A204.1 (cell line): ENCODE measurements around the gene SLC22A23.
"Not testable (repeated sequence)": the region's sequence is repeated elsewhere in the genome, so short reads cannot be mapped to it uniquely, and the experiment has no call there.

ENCODE experiments used
- FAIRE-seq: peaks from 2 replicates; lab custom pipeline; 2012; peaks lifted over from hg19 to GRCh38; lab: Jason Lieb, UNC

SLC22A23 gene

DNA sequence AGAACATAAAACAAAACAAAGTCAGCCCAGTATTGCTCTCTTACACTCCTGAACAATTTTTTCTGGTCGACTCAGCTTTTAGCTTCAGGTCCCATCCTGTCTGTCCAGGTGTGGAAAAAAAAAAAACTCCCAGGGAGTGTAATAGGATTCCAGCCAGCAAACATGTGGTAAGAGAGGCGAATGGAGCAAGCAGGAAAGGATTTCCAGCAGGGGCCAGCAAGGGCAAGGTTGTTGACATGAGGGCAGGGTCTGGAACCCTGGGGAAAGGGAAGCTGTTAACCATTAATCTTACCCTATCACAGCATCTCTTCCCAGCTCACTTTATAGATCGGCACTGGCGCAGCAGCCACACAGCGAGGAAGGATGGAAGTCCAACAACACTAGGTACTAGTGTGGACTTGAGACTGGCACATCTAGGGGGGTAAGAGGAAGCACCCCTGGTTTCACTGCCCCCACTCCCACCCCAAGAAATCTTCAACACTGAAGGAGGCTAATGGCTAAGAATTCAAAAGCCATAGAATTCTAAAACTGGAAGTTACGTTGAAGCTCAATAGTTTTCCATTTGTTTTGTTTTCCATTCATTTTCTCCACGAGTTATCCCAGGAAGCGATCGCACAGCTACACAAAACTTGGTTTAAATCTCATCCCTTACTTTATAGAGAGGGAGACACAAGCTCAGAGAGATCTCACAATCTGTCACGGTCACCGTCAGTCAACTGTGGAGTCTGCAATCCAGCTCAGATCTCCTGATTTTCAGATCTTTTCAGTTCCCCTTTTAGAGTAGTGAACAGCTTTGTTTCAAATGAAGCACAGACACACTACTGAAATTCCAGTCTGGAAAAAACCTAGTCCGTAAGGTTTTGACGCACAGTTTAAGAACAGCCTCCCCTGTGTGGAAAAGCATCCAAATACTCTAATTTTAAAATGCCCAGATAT, 53.3 kb downstream of the SLC22A23 start:
- no peak for FAIRE-seq

DNA sequence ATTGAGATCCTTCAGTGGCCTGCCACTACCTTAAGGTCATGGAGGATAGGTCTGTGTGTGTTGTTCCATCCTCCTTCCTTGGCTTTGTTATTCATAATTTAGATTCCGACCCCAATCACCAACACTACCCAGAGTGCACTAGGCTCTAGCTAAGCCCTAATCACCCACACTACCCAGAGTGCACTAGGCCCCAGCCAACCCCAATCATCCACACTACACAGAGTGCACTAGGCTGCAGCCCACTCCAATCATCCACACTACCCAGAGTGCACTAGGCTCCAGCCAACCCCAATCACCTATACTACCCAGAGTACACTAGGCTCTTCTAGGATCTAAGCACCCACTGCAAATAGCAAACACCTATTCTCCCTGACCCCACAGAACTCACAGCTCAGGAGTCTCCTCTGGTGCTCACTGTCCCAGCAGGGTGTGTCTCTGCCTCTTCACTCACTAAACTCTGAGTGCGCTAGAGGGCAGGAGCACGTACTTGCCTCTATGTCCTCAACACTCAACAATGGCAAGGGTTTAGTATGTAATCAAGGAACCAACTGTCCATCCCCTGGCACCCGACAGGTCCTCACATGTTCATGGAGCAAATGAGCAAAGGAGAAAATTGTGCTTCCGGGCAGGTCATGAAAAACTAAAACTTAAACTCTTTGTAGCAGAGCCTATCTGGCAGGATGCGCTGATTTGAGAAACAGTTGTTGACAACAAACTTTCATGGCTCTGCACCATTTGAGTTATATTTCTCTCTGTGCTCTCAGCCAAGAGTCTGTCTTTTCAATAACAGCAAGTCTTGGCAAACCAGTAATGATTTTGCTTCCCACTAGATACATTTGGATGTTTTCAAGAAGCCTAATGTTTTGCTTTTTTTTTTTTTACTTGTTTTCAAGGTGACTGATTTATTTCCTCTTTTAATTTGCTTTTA, 54.3 kb downstream of the SLC22A23 start:
- FAIRE-seq, result no peak

- FAIRE-seq, result no peak
Observed at GRCh38 chr6:3400162-3400561, 56.7 kb downstream of the SLC22A23 start.

DNA sequence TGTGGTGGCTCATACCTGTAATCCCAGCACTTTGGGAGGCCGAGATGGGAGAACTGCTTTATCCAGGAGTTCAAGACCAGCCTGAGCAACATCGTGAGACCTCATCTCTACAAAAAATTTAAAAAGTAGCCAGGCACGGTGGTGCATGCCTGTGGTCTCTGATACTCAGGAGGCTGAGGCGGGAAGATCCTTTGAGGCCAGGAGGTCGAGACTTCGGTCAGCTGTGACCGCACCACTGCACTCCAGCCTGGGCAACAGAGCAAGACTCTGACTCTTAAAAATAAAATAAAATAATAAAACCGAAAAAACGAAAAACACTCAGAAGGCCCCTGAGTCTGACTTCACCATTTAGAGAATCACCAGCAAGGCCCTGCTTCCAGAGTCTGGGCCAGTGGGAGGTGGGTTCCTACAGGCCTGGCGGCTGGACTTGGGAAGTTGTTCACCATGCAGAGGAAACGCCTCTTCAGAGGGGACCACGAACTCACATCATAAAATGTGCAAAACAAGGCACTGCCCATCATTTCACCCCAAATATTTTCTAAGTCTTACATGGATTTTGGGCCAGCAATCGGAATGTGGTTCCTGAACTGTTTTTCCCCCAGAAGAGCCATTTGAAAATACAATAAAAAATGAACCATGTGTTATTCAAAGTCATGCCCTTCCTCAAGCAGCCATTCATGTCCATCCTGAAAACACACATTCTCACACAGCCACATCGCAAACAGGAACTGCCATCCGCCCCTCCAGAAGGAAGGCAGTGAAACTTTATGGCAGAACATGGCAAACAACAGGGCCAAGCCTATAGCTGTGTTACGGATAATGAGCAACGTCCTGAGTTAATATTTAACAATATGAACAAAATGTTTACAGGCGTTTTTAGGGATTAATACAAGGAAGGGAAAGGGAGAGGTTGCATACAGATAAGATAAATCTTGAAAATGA, 57.8 kb downstream of the SLC22A23 start:
- no peak for FAIRE-seq

GRCh38 chr6:3398165-3398562, 58.7 kb downstream of the SLC22A23 start:
- no peak for FAIRE-seq

DNA sequence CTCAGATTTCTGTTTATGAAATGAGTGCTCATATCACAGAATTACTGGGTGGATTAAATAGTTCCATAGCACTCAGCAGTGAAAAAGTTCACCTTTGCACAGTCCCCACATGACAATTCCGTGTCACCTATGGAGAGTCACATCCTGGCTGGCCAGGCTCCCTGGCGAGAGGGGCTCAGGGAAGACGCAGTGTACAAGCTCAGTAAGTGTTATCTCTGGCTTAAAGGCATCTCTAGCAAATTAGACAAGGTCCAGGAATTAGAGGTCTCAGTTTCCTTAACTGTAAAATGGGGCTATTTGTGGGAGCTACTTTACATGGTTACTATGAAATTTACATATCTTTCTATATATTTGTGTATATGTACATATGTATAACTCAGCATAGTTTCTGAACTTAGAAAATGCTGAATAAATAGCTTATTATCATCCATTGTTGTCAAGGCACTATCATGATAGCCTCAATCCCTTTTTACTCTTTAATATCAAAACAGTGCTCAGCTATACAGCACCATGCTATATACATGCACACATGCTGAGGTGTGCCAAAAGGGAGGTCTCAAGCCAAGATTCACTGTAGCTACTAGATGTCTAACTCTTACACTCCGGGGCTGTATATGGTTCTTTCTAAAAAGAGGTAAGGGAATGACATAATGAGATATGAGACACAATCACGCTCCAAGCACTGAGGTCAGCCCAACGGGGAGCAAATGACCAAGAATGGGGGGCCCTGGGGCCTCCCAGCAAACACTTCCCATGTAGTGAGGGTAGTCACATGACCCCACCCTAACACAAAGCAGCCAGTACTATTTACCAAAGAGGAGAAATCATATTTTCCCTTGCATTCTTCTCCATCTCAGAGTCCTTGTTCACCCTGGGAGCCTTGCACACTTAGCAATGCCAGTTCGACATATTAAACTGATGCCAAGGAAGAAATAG, 59.4 kb downstream of the SLC22A23 start:
- FAIRE-seq, result no peak

- FAIRE-seq, result no peak
Observed at GRCh38 chr6:3396503-3397180, 60.2 kb downstream of the SLC22A23 start.

- no peak for FAIRE-seq
Observed at GRCh38 chr6:3394671-3395070, 62.2 kb downstream of the SLC22A23 start.

- FAIRE-seq, result no peak
Observed at GRCh38 chr6:3393836-3394202, 63.0 kb downstream of the SLC22A23 start.

- FAIRE-seq, result no peak
Observed at GRCh38 chr6:3392930-3393835, 63.7 kb downstream of the SLC22A23 start.

DNA sequence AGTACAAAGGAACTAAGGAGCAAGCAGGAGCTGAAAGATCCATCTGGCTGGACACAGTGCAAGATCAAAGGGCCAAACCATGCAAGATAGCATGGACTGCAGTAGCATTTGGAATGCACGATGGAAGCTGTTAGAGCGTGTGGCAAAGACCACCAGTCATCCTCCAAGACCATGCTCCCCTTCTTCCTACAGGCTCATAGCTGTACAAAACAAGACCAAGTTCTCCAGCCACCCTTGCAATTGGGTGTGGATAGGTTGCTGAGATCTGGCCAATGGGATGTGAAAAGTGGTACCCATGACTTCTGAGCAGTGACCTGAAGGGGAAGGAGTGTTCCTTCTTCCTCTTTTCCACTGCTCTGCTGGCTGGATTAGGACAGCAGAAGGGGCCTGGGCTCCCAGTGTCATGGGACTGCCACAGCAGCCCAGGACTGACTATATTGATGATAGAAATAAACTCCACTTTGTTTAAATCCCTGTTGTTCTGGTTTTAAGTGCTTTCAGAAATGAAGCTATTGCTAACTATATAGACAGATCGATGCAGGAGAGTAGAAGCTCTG, 64.9 kb downstream of the SLC22A23 start:
- no peak for FAIRE-seq

GRCh38 chr6:3390698-3391097, 66.2 kb downstream of the SLC22A23 start:
- no peak for FAIRE-seq

GRCh38 chr6:3389390-3390167, 67.3 kb downstream of the SLC22A23 start:
- FAIRE-seq, result no peak

GRCh38 chr6:3388786-3389185, 68.1 kb downstream of the SLC22A23 start:
- FAIRE-seq, result no peak

DNA sequence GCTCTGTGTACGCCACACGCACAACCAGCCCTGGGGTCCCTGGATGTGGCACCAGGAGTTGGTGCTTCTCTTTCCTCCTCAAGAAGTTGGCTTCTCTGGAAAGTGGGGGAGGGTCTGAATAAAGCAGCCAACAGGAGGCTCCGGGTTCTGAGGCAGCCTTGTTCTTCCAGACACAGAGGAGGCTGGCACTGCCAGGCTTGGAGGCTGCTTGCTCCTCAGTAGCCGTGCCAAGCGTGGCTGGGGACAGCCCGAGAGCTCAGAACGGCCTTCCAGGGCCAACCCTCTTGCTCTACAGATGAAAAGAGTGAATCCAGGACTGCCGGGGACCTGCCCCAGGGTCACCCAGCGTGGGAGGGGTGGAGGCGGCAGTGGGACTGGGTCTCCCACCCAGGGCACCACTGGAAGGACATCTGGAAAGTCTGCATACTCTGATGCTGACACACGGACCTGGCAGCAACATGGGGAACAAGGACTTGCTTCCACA, 70.4 kb downstream of the SLC22A23 start:
- FAIRE-seq, result no peak

DNA sequence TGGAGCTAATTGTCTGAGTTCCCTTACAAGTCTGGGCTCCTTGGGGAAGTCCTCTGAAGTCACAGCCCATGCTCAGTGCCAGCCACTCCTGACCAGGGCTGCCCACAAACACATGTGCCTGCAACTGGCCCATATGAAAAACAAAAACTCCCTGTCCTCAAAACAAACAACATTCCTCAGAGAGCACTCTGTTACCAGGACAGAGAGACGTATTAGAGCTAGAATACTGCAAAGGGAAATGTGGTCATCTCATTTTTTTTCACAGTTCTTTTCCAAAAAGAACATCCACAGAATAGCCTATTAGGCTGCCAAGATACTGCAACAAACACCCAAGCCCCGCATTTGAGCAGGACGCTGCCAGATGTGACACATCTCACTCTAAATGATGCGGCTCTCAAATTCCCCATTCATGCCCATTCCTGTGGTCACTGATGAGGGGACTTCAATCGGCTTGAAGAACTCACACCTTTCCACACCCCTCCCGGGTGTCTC, 71.1 kb downstream of the SLC22A23 start:
- FAIRE-seq, result no peak

DNA sequence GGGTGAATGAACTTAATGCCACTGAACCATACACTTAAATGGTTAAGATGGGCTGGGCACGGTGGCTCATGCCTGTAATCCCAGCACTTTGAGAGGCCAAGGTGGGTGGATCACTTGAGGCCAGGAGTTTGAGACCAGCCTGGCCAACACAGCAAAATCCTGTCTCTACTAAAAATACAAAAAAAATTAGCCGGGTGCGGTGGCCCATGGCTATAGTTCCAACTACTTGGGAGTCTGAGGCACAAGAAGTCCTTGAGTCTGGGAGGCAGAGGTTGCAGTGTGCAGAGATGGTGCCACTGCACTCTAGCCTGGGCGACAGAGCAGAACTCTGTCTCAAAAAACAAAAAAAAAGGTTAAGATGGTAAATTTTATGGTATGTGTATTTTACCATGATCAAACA, 71.7 kb downstream of the SLC22A23 start:
- not testable (repeated sequence) for FAIRE-seq
